Measurements from ENCODE around the gene TAS2R19.

TAS2R19 gene

GRCh38 chr12:11026118-11026517 is 3.7 kb upstream of the TAS2R19 start:
- no peak for DNase-seq
- Mint-ChIP-seq H3K9me3 (peaks cover 7% of the 10 kb centered on the region), H3K4me1 (no peaks in the 10 kb centered on the region), H3K27ac (no peak overlapping the region), H3K27me3 (no peaks in the 10 kb centered on the region), H3K4me3 (no peak overlapping the region), H3K36me3 (peaks cover 13% of the 10 kb centered on the region)
- CTCF ChIA-PET, result no interaction called here

- Mint-ChIP-seq H3K9me3 (peaks cover 7% of the 10 kb centered on the region), H3K27me3 (no peaks in the 10 kb centered on the region), H3K4me3 (no peak overlapping the region), H3K27ac (no peak overlapping the region), H3K36me3 (peaks cover 10% of the 10 kb centered on the region), H3K4me1 (no peaks in the 10 kb centered on the region)
- DNase-seq, result no peak
- CTCF ChIA-PET, result no interaction called here
These were observed 967 bp upstream of the TAS2R19 start for GRCh38 chr12:11023387-11023786.

GRCh38 chr12:11016937-11017336 is 5.5 kb downstream of the TAS2R19 start:
- CTCF ChIA-PET, result no interaction called here
- no peaks in the 10 kb centered on the region for H3K27me3 Mint-ChIP-seq
- H3K27ac Mint-ChIP-seq, result no peak overlapping the region
- no peaks in the 10 kb centered on the region for H3K36me3 Mint-ChIP-seq
- no peak overlapping the region for H3K4me3 Mint-ChIP-seq
- no peaks in the 10 kb centered on the region for H3K9me3 Mint-ChIP-seq
- H3K4me1 Mint-ChIP-seq, result peaks cover 7% of the 10 kb centered on the region
- no peak for DNase-seq

GRCh38 chr12:11015775-11016430 is 6.5 kb downstream of the TAS2R19 start:
- H3K36me3 Mint-ChIP-seq, result no peaks in the 10 kb centered on the region
- H3K27me3 Mint-ChIP-seq, result no peaks in the 10 kb centered on the region

GRCh38 chr12:11014234-11014633 is 8.2 kb downstream of the TAS2R19 start:
- DNase-seq, result no peak
- H3K9me3 Mint-ChIP-seq, result no peaks in the 10 kb centered on the region
- no peak overlapping the region for H3K4me3 Mint-ChIP-seq
- H3K27ac Mint-ChIP-seq, result no peak overlapping the region
- H3K4me1 Mint-ChIP-seq, result peaks cover 7% of the 10 kb centered on the region
- H3K36me3 Mint-ChIP-seq, result no peaks in the 10 kb centered on the region
- no peaks in the 10 kb centered on the region for H3K27me3 Mint-ChIP-seq
- CTCF ChIA-PET, result no interaction called here

More at GRCh38 chr12:11015775-11016430, 6.5 kb downstream of the TAS2R19 start:
- CTCF ChIA-PET, result no interaction called here
- H3K4me3 Mint-ChIP-seq, result no peak overlapping the region
- H3K9me3 Mint-ChIP-seq, result no peaks in the 10 kb centered on the region
- H3K4me1 Mint-ChIP-seq, result peaks cover 7% of the 10 kb centered on the region
- no peak for DNase-seq
- H3K27ac Mint-ChIP-seq, result no peak overlapping the region

GRCh38 chr12:11007608-11008007 is 14.8 kb downstream of the TAS2R19 start:
- H3K4me3 Mint-ChIP-seq, result no peak overlapping the region
- DNase-seq, result no peak
- no peaks in the 10 kb centered on the region for H3K36me3 Mint-ChIP-seq
- H3K4me1 Mint-ChIP-seq, result no peaks in the 10 kb centered on the region
- H3K27ac Mint-ChIP-seq, result no peak overlapping the region
- H3K9me3 Mint-ChIP-seq, result no peaks in the 10 kb centered on the region
- H3K27me3 Mint-ChIP-seq, result no peaks in the 10 kb centered on the region
- CTCF ChIA-PET, result no interaction called here

- DNase-seq, result no peak
- no peak within 1 kb of the TSS for H3K4me3 Mint-ChIP-seq
- H3K27me3 Mint-ChIP-seq, result no peaks in the 10 kb centered on the region
- CTCF ChIA-PET, result no interaction called here
- no peaks in the 10 kb centered on the region for H3K9me3 Mint-ChIP-seq
- peaks cover 9% of the 10 kb centered on the region for H3K36me3 Mint-ChIP-seq
- H3K4me1 Mint-ChIP-seq, result no peaks in the 10 kb centered on the region
- no peak within 1 kb of the TSS for H3K27ac Mint-ChIP-seq
These were observed 24.2 kb downstream of the TAS2R19 start, which contains the start of gene TAS2R20 for GRCh38 chr12:10998204-10998603. Gene TAS2R20, minus strand, starts transcription at chr12:10998304. Its CDS starts 429 bp downstream, at chr12:10997875.

GRCh38 chr12:10994307-10994706 is 28.1 kb downstream of the TAS2R19 start:
- CTCF ChIA-PET, result no interaction called here
- Mint-ChIP-seq H3K27ac (no peak overlapping the region), H3K9me3 (peaks cover 5% of the 10 kb centered on the region), H3K36me3 (peaks cover 18% of the 10 kb centered on the region), H3K4me1 (no peaks in the 10 kb centered on the region), H3K4me3 (no peak overlapping the region), H3K27me3 (no peaks in the 10 kb centered on the region)
- no peak for DNase-seq

- Mint-ChIP-seq H3K4me3 (no peak overlapping the region), H3K27ac (no peak overlapping the region), H3K27me3 (peaks cover 8% of the 10 kb centered on the region), H3K36me3 (peaks cover 16% of the 10 kb centered on the region), H3K4me1 (peaks cover 3% of the 10 kb centered on the region), H3K9me3 (peaks cover 6% of the 10 kb centered on the region)
- CTCF ChIA-PET, result no interaction called here
- no peak for DNase-seq
These were observed 33.3 kb downstream of the TAS2R19 start for GRCh38 chr12:10989107-10989506.

- Mint-ChIP-seq H3K27me3 (peaks cover 13% of the 10 kb centered on the region), H3K27ac (no peak within 1 kb of the TSS), H3K4me1 (peaks cover 21% of the 10 kb centered on the region), H3K4me3 (no peak within 1 kb of the TSS), H3K36me3 (peaks cover 12% of the 10 kb centered on the region), H3K9me3 (peaks cover 6% of the 10 kb centered on the region)
- DNase-seq, result no peak
- CTCF ChIA-PET, result no interaction called here
These were observed 35.6 kb downstream of the TAS2R19 start, which contains the start of gene TAS2R50 for GRCh38 chr12:10986812-10987211. Gene TAS2R50, minus strand, starts transcription at chr12:10986912. Its CDS starts 52 bp downstream, at chr12:10986860.

GRCh38 chr12:10982244-10982643 is 40.2 kb downstream of the TAS2R19 start:
- peak; percentile 73 for DNase-seq
- Mint-ChIP-seq H3K4me3 (no peak overlapping the region), H3K27me3 (peaks cover 31% of the 10 kb centered on the region), H3K36me3 (peaks cover 4% of the 10 kb centered on the region), H3K27ac (no peak overlapping the region), H3K4me1 (peaks cover 24% of the 10 kb centered on the region), H3K9me3 (no peaks in the 10 kb centered on the region)
- CTCF ChIA-PET, result no interaction called here

GRCh38 chr12:10974965-10975364 is 47.5 kb downstream of the TAS2R19 start:
- Mint-ChIP-seq H3K27me3 (peaks cover 21% of the 10 kb centered on the region), H3K9me3 (no peaks in the 10 kb centered on the region), H3K4me1 (no peaks in the 10 kb centered on the region), H3K27ac (no peak overlapping the region), H3K36me3 (no peaks in the 10 kb centered on the region), H3K4me3 (no peak overlapping the region)
- CTCF ChIA-PET, result no interaction called here
- DNase-seq, result no peak

Measured in activated naive CD4-positive, alpha-beta T cell treated with anti-CD3 and anti-CD28 coated beads, Interleukin-2, amount 10 ng/mL, durations not matched to agents 7 days and 5 days (primary cell).